HepG2 (cell line): ENCODE data around the gene PODN. TPM values are rescaled to one million over a fixed set of nuclear protein-coding genes. Genes with fewer than 3 reads are reported as not detected.

Experiments used
- ARID5B ChIP-seq: IDR thresholded peaks from 2 replicates; pipeline ENCODE4 v1.4.0; 2020; ENCODE audit warnings: mild to moderate bottlenecking, missing genetic modification reagents
- FLYWCH1 ChIP-seq: sonication (generic); formaldehyde crosslinking; IDR thresholded peaks from 2 replicates; pipeline ENCODE4 v1.8.1; 2023; ENCODE audit warnings: mild to moderate bottlenecking, missing genetic modification reagents
- FOSL2 ChIP-seq: sonication (generic); formaldehyde crosslinking; IDR thresholded peaks from 2 replicates; pipeline ENCODE4 v1.4.0; 2020; ENCODE audit warnings: missing genetic modification reagents
- MEIS1 ChIP-seq: sonication (generic); formaldehyde crosslinking; IDR thresholded peaks from 2 replicates; pipeline ENCODE4 v1.9.0; 2021; ENCODE audit warnings: mild to moderate bottlenecking, missing genetic modification reagents, moderate library complexity, borderline replicate concordance
- PPARG ChIP-seq: conservative IDR thresholded peaks from 2 replicates; pipeline ENCODE4 v1.6.1; 2016; ENCODE audit warnings: missing biosample characterization, missing genetic modification reagents
- RCOR2 ChIP-seq: IDR thresholded peaks from 2 replicates; pipeline ENCODE4 v1.6.1; 2016; ENCODE audit warnings: missing biosample characterization, missing genetic modification reagents
- RNF219 ChIP-seq: sonication (generic); formaldehyde crosslinking; IDR thresholded peaks from 2 replicates; pipeline ENCODE4 v1.5.0; 2020; ENCODE audit warnings: mild to moderate bottlenecking, missing genetic modification reagents
- SNRNP70 ChIP-seq: fragments of 200-400 bp; formaldehyde crosslinking; IDR thresholded peaks from 2 replicates; pipeline ENCODE4 v1.6.1; 2017; ENCODE audit warnings: mild to moderate bottlenecking, low read depth, low read length, moderate library complexity
- SP1 ChIP-seq, 2 experiments: fragments of 450-650 bp in 1 of 2; sonication (generic) in 1 of 2; formaldehyde crosslinking in 1 of 2; IDR thresholded peaks; 2 replicates each; pipeline versions ENCODE4 v1.4.0 to v1.6.1; 2016 to 2020; ENCODE audit warnings: missing genetic modification reagents in 1 of 2
- SRF ChIP-seq: IDR thresholded peaks from 2 replicates; pipeline ENCODE4 v1.6.1; 2011; ENCODE audit warnings: mild to moderate bottlenecking, low read depth, low read length, moderate library complexity
- ZBTB44 ChIP-seq: sonication (generic); formaldehyde crosslinking; IDR thresholded peaks from 2 replicates; pipeline ENCODE4 v1.4.0; 2020; ENCODE audit warnings: missing genetic modification reagents
- ZBTB7A ChIP-seq: sonication (generic); formaldehyde crosslinking; IDR thresholded peaks from 2 replicates; pipeline ENCODE4 v1.8.0; 2022; ENCODE audit warnings: mild to moderate bottlenecking, missing genetic modification reagents
- ZEB1 ChIP-seq: IDR thresholded peaks from 2 replicates; pipeline ENCODE4 v1.6.1; 2012; ENCODE audit warnings: mild to moderate bottlenecking, low read depth, inconsistent platforms; ENCODE audit not compliant: insufficient replicate concordance
- ZNF101 ChIP-seq: sonication (generic); formaldehyde crosslinking; IDR thresholded peaks from 2 replicates; pipeline ENCODE4 v1.4.0; 2020; ENCODE audit warnings: mild to moderate bottlenecking, low read depth, missing genetic modification reagents, borderline replicate concordance
- ZNF280D ChIP-seq: sonication (generic); formaldehyde crosslinking; IDR thresholded peaks from 2 replicates; pipeline ENCODE4 v1.5.1; 2020; ENCODE audit warnings: mild to moderate bottlenecking, missing genetic modification reagents
- ZNF326 ChIP-seq: sonication (generic); formaldehyde crosslinking; IDR thresholded peaks from 2 replicates; pipeline ENCODE4 v1.4.0; 2020; ENCODE audit warnings: missing genetic modification reagents, borderline replicate concordance
- ZNF501 ChIP-seq: sonication (generic); formaldehyde crosslinking; IDR thresholded peaks from 2 replicates; pipeline ENCODE4 v1.5.1; 2020; ENCODE audit warnings: mild to moderate bottlenecking, moderate library complexity, missing genetic modification reagents
- ZNF841 ChIP-seq: sonication (generic); formaldehyde crosslinking; IDR thresholded peaks from 2 replicates; pipeline ENCODE4 v1.8.1; 2023; ENCODE audit warnings: missing genetic modification reagents, borderline replicate concordance
- polyA plus RNA-seq, 8 experiments: library from polyadenylated mRNA; depleted of rRNA in 3 of 8; stranded (reverse) in 7 of 8; unstranded in 1 of 8; fragments of >200 nt; fragmentation: Illumina TruSeq in 4 of 8; extraction: Trizol in 4 of 8; gene quantifications; 2 replicates each; pipeline versions ENCODE4 v1.2.1 to v1.2.3, GENCODE V29; 2011 to 2016; ENCODE audit warnings: low read depth in 4 of 8, missing spikeins in 1 of 8, mixed read lengths in 1 of 8; ENCODE audit not compliant: insufficient read depth in 1 of 8
- total RNA-seq, 5 experiments: library from RNA; depleted of rRNA; stranded (reverse); fragments of >200 nt; fragmentation: Illumina TruSeq; extraction: Trizol; gene quantifications; 2 replicates each; pipeline ENCODE4 v1.2.3, GENCODE V29; 2016; ENCODE audit warnings: low read depth in 1 of 5

The PODN gene
- total and polyA plus RNA-seq, 2 of the 13 experiments (the other 11 are each of a cell fraction or from before 2014, with no cell fraction given) = 0.13 TPM; not detected in 1

- TF ChIP-seq ZBTB44 = no peak
- no peak for TF ChIP-seq FLYWCH1 (CRISPR knock-in tag)
- TF ChIP-seq SNRNP70 = no peak
- TF ChIP-seq RCOR2 = 0 out of 2 replicates have a peak, but pooled peaks have one; percentile 21
- TF ChIP-seq PPARG (CRISPR knock-in tag) = peak; percentile 58; the same call in 1 of the 2 replicates
- no peak for TF ChIP-seq RNF219 (CRISPR knock-in tag)
- no peak for TF ChIP-seq ZNF326 (CRISPR knock-in tag)
- peak; percentile 82 for TF ChIP-seq ARID5B
- TF ChIP-seq ZNF841 (CRISPR knock-in tag) = no peak
- no peak for TF ChIP-seq ZNF101 (CRISPR knock-in tag)
- no peak for TF ChIP-seq ZEB1
- TF ChIP-seq ZBTB7A (CRISPR knock-in tag) = peak; percentile 88
- no peak for TF ChIP-seq SP1 (IDR thresholded peaks at IDR 0.05)
- no peak for TF ChIP-seq SP1 (CRISPR knock-in tag; IDR thresholded peaks at IDR 0.05)
- peak; percentile 42; the same call in 1 of the 2 replicates for TF ChIP-seq FOSL2 (CRISPR knock-in tag)
- TF ChIP-seq ZNF280D (CRISPR knock-in tag) = no peak
- TF ChIP-seq MEIS1 = peak; percentile 65; the same call in 1 of the 2 replicates
- TF ChIP-seq ZNF501 (CRISPR knock-in tag) = peak; percentile 48; the same call in 1 of the 2 replicates
- no peak for TF ChIP-seq SRF
Measured at GRCh38 chr1:53130878-53131589, 69.0 kb downstream of the PODN start (continued).
